K562 treated with DMSO at 1 percent for 4 hours (cell line): ENCODE measurements around the gene LARP1B. TPM values are rescaled to one million over a fixed set of nuclear protein-coding genes. Genes with fewer than 3 reads are reported as not detected.

Experiments
- total RNA-seq: library from RNA; unstranded; fragments of 300-600 nt; gene quantifications from 2 replicates; pipeline ENCODE4 v1.2.3, GENCODE V29; 2022; ENCODE audit not compliant: insufficient read depth

Gene LARP1B
- total RNA-seq = 17.7 and 20.5 TPM in 2 replicates

DNA sequence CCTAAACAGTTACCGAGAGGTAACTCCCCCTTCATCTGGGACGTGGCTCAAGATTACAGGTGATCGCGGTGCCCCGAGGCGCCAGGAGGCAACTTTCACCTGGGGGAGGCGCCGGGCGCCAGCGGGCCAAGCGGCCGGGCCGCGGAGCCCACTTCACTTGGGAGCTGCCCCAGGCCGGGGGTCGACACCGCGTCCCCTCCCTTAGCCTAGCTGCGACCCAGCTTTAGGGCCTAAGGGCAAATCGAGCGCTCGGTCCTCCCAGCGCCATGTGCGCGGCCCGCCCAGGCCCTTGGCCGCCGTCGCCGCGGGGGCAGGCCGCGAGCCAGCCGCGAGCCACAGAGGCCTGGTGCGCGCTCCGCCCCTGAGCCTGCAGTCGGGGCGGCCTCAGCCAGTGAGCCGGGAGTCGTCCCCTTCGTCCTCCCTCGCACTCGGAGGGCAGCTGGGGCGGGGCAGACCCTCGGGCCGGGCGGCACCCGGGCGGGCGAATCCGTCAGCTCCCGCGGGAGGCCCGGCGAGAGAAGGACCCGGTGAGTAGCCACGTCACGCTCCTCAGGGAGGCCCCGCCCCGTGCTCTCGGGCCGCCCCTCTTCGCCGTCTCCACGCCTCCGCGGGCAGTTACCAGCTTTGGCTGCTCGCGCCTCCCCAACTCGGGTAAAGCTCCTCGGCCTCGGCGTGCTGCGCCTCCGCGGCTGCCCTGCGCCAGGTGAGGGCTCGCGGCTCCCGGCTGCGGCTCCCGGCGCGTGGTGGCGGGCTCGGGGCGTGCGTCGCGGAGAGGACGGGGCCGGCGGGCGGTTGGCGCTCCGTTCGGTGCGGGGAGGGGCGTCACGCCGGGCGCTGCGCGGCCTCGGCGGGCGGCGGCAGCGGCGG lies at the start of gene LARP1B:
TSS of gene LARP1B (plus strand) at position 614 of the 867 bp plus-strand sequence. CDS start 13,640 bp downstream, outside the sequence.

Other genes with a start within 250 kb of the LARP1B start
- gene PLK4, start 180.4 kb upstream of the LARP1B start, total RNA-seq = 13.4 and 30.8 TPM in 2 replicates
- gene MFSD8, start 96.1 kb upstream of the LARP1B start, total RNA-seq = 5.2 and 9.1 TPM in 2 replicates
- gene ABHD18, start 95.9 kb upstream of the LARP1B start, total RNA-seq = 9.1 and 12.5 TPM in 2 replicates
- gene PGRMC2, start 226.5 kb downstream of the LARP1B start, total RNA-seq = 11.5 and 13.8 TPM in 2 replicates